CD4-positive, CD25-positive, alpha-beta regulatory T cell (primary cell): ENCODE data around the gene PLG. TPM values are rescaled to one million over a fixed set of nuclear protein-coding genes. Genes with fewer than 3 reads are reported as not detected.

Experiments
- ATAC-seq, 2 donors: fragments of 150-1000 bp; cut with Tn5 transposase; one replicate each; pipeline ENCODE4 v1.10.0; 2021; ENCODE audit warnings: low read depth in 2 of 2, moderate number of reproducible peaks in 2 of 2, moderate library complexity in 1 of 2
- DNase-seq, 3 donors: peaks; one replicate each; pipeline versions ENCODE4 v3.0.0 to v3.0.0-alpha.2; 2012 to 2022; ENCODE audit warnings: mixed read lengths in 1 of 3
- H3K27ac ChIP-seq: one replicate; pipeline ENCODE4 v1.7.0; 2013; ENCODE audit warnings: mild to moderate bottlenecking, low read length; ENCODE audit not compliant: insufficient read depth, poor library complexity, severe bottlenecking
- H3K27me3 ChIP-seq: one replicate; pipeline ENCODE4 v1.7.0; 2013; ENCODE audit warnings: low read length; ENCODE audit not compliant: control insufficient read depth, insufficient read depth
- H3K36me3 ChIP-seq: one replicate; pipeline ENCODE4 v1.7.0; 2013; ENCODE audit warnings: mild to moderate bottlenecking, low read length, moderate library complexity; ENCODE audit not compliant: control insufficient read depth, insufficient read depth
- H3K4me1 ChIP-seq: 2 replicates; pipeline ENCODE4 v1.7.0; 2013; ENCODE audit warnings: mild to moderate bottlenecking, low read length; ENCODE audit not compliant: insufficient read depth, control insufficient read depth, poor library complexity, severe bottlenecking
- H3K4me3 ChIP-seq: one replicate; pipeline ENCODE4 v1.7.0; 2013; ENCODE audit warnings: low read depth, mild to moderate bottlenecking, low read length, moderate library complexity
- H3K9me3 ChIP-seq, 2 experiments: 1 replicate in 1 of 2; 2 replicates in 1 of 2; pipeline ENCODE4 v1.7.0; 2013; ENCODE audit warnings: low read length in 2 of 2, mild to moderate bottlenecking in 1 of 2, moderate library complexity in 1 of 2; ENCODE audit not compliant: control insufficient read depth in 2 of 2
- H3K27ac Mint-ChIP-seq, 3 donors: one replicate each; pipeline ENCODE4 v1.8.0; 2020 to 2022; ENCODE audit warnings: mild to moderate bottlenecking in 3 of 3, mixed read lengths in 3 of 3, moderate library complexity in 2 of 3
- H3K27me3 Mint-ChIP-seq: one replicate; pipeline ENCODE4 v1.8.0; 2022; ENCODE audit warnings: mild to moderate bottlenecking, mixed read lengths
- H3K36me3 Mint-ChIP-seq: one replicate; pipeline ENCODE4 v1.8.0; 2020; ENCODE audit warnings: mixed read lengths
- H3K4me1 Mint-ChIP-seq, 4 donors: one replicate each; pipeline ENCODE4 v1.8.0; 2020 to 2022; ENCODE audit warnings: mixed read lengths in 4 of 4, mild to moderate bottlenecking in 1 of 4
- H3K4me3 Mint-ChIP-seq, 4 donors: one replicate each; pipeline ENCODE4 v1.8.0; 2020 to 2022; ENCODE audit warnings: mild to moderate bottlenecking in 4 of 4, mixed read lengths in 4 of 4, moderate library complexity in 3 of 4
- H3K9me3 Mint-ChIP-seq, 7 donors: one replicate each; pipeline ENCODE4 v1.8.0; 2020 to 2022; ENCODE audit warnings: mixed read lengths in 7 of 7, mild to moderate bottlenecking in 3 of 7, moderate library complexity in 2 of 7
- polyA plus RNA-seq, 4 donors: library from polyadenylated mRNA; unstranded; fragments of 300-500 nt; fragmentation: Illumina TruSeq; gene quantifications; one replicate each; pipeline ENCODE4 v1.2.3, GENCODE V29; 2021
- total RNA-seq: library from RNA; stranded (reverse); gene quantifications from one replicate; pipeline ENCODE4 v1.2.3, GENCODE V29; 2022

Gene PLG
- total and polyA plus RNA-seq, 5 donors from 2014 or later = not detected

- ATAC-seq = no peak
- Histone ChIP-seq H3K27ac (no peak overlapping the region), H3K4me1 (peaks cover 5% of the 10 kb centered on the region), H3K9me3 (peaks cover 0 to 7% of the 10 kb centered on the region in 2 experiments), H3K27me3 (peaks cover 10% of the 10 kb centered on the region), H3K36me3 (no peaks in the 10 kb centered on the region), H3K4me3 (no peak overlapping the region)
- Mint-ChIP-seq H3K27me3 (peaks cover 27% of the 10 kb centered on the region), H3K4me1 (peaks cover 0 to 11% (median 1%) of the 10 kb centered on the region in 4 donors), H3K36me3 (no peaks in the 10 kb centered on the region), H3K9me3 (peaks cover 0 to 16% (median 3%) of the 10 kb centered on the region in 7 donors), H3K4me3 (no peak overlapping the region), H3K27ac (no peak overlapping the region)
- no peak for DNase-seq
These were observed 63.4 kb downstream of the PLG start for GRCh38 chr6:160765412-160765811.

- Histone ChIP-seq H3K4me1 (peaks cover 5% of the 10 kb centered on the region), H3K36me3 (no peaks in the 10 kb centered on the region), H3K27ac (no peak overlapping the region), H3K27me3 (peaks cover 10% of the 10 kb centered on the region), H3K9me3 (peaks cover 0 to 3% of the 10 kb centered on the region in 2 experiments), H3K4me3 (no peak overlapping the region)
- Mint-ChIP-seq H3K27me3 (peaks cover 29% of the 10 kb centered on the region), H3K36me3 (no peaks in the 10 kb centered on the region), H3K4me3 (peak overlapping the region in 1 of 4 donors; percentile 13), H3K27ac (no peak overlapping the region), H3K4me1 (peaks cover 0 to 11% (median 1%) of the 10 kb centered on the region in 4 donors), H3K9me3 (peaks cover 0 to 12% (median 3%) of the 10 kb centered on the region in 7 donors)
- DNase-seq (no peak), ATAC-seq (no peak)
These were observed 64.6 kb downstream of the PLG start for GRCh38 chr6:160766657-160766988.

- Histone ChIP-seq H3K27me3 (peaks cover 10% of the 10 kb centered on the region), H3K36me3 (no peaks in the 10 kb centered on the region), H3K27ac (no peak overlapping the region), H3K9me3 (peaks cover 0 to 3% of the 10 kb centered on the region in 2 experiments), H3K4me3 (no peak overlapping the region), H3K4me1 (peaks cover 5% of the 10 kb centered on the region)
- ATAC-seq (peak in 1 of 2 donors; percentile 47), DNase-seq (peak in 2 of 3 donors; percentile 30 to 46)
- peaks cover 0 to 11% (median 1%) of the 10 kb centered on the region in 4 donors for H3K4me1 Mint-ChIP-seq
- H3K9me3 Mint-ChIP-seq = peaks cover 0 to 7% (median 3%) of the 10 kb centered on the region in 7 donors
- peak overlapping the region in 1 of 3 donors; percentile 40 for H3K27ac Mint-ChIP-seq
- peaks cover 29% of the 10 kb centered on the region for H3K27me3 Mint-ChIP-seq
- no peaks in the 10 kb centered on the region for H3K36me3 Mint-ChIP-seq
- peak overlapping the region in 2 of 4 donors; percentile 74 to 77 for H3K4me3 Mint-ChIP-seq
These were observed 65.1 kb downstream of the PLG start for GRCh38 chr6:160766989-160767646.

- peaks cover 29% of the 10 kb centered on the region for H3K27me3 Mint-ChIP-seq
- peaks cover 0 to 5% (median 0%) of the 10 kb centered on the region in 7 donors for H3K9me3 Mint-ChIP-seq
- peaks cover 0 to 11% (median 1%) of the 10 kb centered on the region in 4 donors for H3K4me1 Mint-ChIP-seq
- peaks cover 5% of the 10 kb centered on the region for H3K4me1 ChIP-seq
- ATAC-seq = no peak
- H3K36me3 Mint-ChIP-seq = no peaks in the 10 kb centered on the region
- H3K9me3 ChIP-seq = no peaks in the 10 kb centered on the region
- peaks cover 8% of the 10 kb centered on the region for H3K27me3 ChIP-seq
- no peak overlapping the region for H3K27ac ChIP-seq
- no peak overlapping the region for H3K27ac Mint-ChIP-seq
- no peaks in the 10 kb centered on the region for H3K36me3 ChIP-seq
- H3K4me3 Mint-ChIP-seq = peak overlapping the region in 2 of 4 donors; percentile 74 to 77
- DNase-seq = no peak
- no peak overlapping the region for H3K4me3 ChIP-seq
These were observed 65.6 kb downstream of the PLG start for GRCh38 chr6:160767647-160768019.

- Histone ChIP-seq H3K27me3 (peaks cover 8% of the 10 kb centered on the region), H3K9me3 (no peaks in the 10 kb centered on the region), H3K4me3 (no peak overlapping the region), H3K4me1 (peaks cover 5% of the 10 kb centered on the region), H3K36me3 (no peaks in the 10 kb centered on the region), H3K27ac (no peak overlapping the region)
- Mint-ChIP-seq H3K9me3 (peaks cover 0 to 5% (median 0%) of the 10 kb centered on the region in 7 donors), H3K4me1 (peaks cover 0 to 11% (median 1%) of the 10 kb centered on the region in 4 donors), H3K36me3 (no peaks in the 10 kb centered on the region), H3K27ac (no peak overlapping the region), H3K27me3 (peaks cover 29% of the 10 kb centered on the region), H3K4me3 (peak overlapping the region in 3 of 4 donors; percentile 13 to 76 (median 64))
- no peak for ATAC-seq
- DNase-seq = no peak
These were observed 66.1 kb downstream of the PLG start for GRCh38 chr6:160768101-160768500.

- Mint-ChIP-seq H3K36me3 (no peaks in the 10 kb centered on the region), H3K9me3 (peaks cover 0 to 3% (median 0%) of the 10 kb centered on the region in 7 donors), H3K27me3 (peaks cover 9% of the 10 kb centered on the region), H3K27ac (no peak overlapping the region), H3K4me3 (no peak overlapping the region), H3K4me1 (no peaks in the 10 kb centered on the region)
- DNase-seq (no peak), ATAC-seq (no peak)
- Histone ChIP-seq H3K9me3 (peaks cover 0 to 4% of the 10 kb centered on the region in 2 experiments), H3K36me3 (no peaks in the 10 kb centered on the region), H3K4me1 (no peaks in the 10 kb centered on the region), H3K27me3 (no peaks in the 10 kb centered on the region), H3K27ac (no peak overlapping the region), H3K4me3 (no peak overlapping the region)
These were observed 72.4 kb downstream of the PLG start for GRCh38 chr6:160774399-160774798.

- Histone ChIP-seq H3K4me3 (no peak overlapping the region), H3K27me3 (no peaks in the 10 kb centered on the region), H3K4me1 (no peaks in the 10 kb centered on the region), H3K9me3 (peaks cover 0 to 4% of the 10 kb centered on the region in 2 experiments), H3K27ac (no peak overlapping the region), H3K36me3 (no peaks in the 10 kb centered on the region)
- ATAC-seq = no peak
- Mint-ChIP-seq H3K36me3 (no peaks in the 10 kb centered on the region), H3K4me1 (no peaks in the 10 kb centered on the region), H3K9me3 (peaks cover 0 to 7% (median 0%) of the 10 kb centered on the region in 7 donors), H3K27me3 (no peaks in the 10 kb centered on the region), H3K27ac (no peak overlapping the region), H3K4me3 (no peak overlapping the region)
- no peak for DNase-seq
These were observed 73.9 kb downstream of the PLG start for GRCh38 chr6:160775792-160776580.
